ENCODE measurements around the gene SLC13A1.
A peak's percentile ranks its signal among the peaks of the same experiment; 100 is the strongest.
"Not testable (repeated sequence)": the region's sequence is repeated elsewhere in the genome, so short reads cannot be mapped to it uniquely, and the experiment has no call there.

SLC13A1 gene

GRCh38 chr7:123125231-123125630 is 74.5 kb downstream of the SLC13A1 start:
- no peak for DNase-seq

DNA sequence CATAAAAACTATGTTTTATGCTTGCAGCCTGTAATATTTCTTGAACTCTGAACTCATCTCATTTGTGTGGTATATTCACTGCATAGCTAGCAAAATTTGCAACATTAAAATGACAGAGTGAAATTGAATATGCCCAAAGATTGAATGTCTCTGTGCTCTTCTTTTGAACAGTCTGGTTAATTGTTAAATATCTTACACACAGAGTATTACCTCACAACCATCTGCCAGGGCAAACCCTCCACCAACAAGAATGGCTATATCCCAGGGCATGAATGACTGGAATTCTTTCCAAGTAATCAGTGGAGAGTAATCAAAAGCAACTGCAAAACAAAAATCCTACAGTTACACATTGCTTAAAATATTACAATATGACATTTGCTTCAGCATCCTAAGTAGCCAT is 76.9 kb downstream of the SLC13A1 start:
- peak; percentile 42 for DNase-seq

DNA sequence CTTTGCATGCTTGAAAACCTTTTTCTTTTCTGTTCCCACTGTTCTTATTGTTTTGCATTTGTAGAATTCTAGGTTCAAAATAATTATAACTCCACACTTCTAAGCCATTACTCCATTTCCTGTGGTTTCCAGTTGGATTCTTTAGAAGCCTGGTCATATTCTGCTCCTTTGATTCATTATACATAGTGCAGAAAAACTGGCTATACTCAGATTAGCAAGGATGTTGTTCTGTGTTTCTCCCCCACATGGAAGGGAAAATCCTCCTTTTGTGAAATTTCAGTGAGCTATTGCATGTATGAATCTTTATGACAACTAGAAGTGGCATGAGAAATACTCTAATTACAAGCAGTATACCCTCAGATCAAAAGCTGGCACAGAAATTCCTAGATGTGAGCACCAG is 79.5 kb downstream of the SLC13A1 start:
- no peak for DNase-seq

- DNase-seq: no peak
Observed at GRCh38 chr7:123115331-123115730, 84.4 kb downstream of the SLC13A1 start.

DNA sequence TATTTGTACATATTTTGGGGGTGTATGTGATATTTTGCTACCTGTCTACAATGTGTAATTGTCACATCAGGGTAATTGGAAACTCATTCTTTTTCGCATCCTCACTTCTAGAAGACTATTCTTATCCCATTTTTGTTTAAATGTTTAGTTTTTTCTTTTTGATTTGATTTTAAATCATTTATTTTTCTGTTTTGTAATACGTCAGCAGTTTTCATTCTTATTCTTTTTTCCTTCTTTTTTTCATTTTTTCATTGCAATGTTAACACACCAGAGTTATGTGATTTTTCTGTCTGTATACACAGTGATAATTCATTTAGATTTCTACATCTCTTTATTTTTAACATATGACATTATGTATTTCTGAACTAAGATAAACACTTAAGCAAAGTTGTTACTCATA is 85.5 kb downstream of the SLC13A1 start:
- DNase-seq: no peak

DNA sequence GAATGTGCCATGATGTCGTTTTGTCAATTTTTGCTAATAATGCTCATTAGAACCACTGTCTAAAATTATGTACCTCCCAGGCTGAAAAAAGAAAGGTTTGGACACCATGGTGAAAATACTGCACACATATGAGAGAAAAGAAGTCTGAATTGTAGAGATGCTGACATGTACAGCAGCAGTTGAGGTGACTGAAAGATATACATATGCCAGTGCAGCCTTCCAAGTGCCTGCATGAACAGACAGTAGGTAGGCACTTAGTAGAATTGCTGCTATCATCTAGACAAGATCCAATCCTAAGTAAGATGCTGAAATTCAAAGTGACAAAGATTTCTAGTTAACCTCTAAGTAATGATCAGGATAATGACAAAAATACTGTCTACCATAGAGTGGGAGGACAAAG is 86.9 kb downstream of the SLC13A1 start:
- DNase-seq: no peak

- no peak for DNase-seq
Observed at GRCh38 chr7:123099712-123100111, 100.1 kb downstream of the SLC13A1 start.

GRCh38 chr7:123096976-123097375 is 102.8 kb downstream of the SLC13A1 start:
- peak; percentile 36 for DNase-seq

DNA sequence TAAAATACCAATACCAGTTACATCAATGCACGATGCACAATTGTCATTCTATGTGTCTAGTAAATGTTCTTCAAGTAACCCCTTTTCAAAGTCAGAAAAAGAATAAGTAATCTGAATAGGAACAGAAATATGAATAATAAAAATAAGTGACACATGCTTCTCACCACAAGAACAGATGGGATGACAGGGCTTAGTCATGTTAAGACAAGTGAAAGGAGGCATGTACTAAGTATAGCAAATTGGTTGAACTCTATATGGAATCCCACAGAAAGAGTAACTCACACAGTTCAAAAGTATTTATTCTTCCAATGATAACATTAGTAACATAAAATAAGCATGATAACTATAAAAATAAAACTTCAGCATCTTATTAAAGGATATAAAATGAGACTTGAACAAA is 103.3 kb downstream of the SLC13A1 start:
- DNase-seq: peak; percentile 22

DNA sequence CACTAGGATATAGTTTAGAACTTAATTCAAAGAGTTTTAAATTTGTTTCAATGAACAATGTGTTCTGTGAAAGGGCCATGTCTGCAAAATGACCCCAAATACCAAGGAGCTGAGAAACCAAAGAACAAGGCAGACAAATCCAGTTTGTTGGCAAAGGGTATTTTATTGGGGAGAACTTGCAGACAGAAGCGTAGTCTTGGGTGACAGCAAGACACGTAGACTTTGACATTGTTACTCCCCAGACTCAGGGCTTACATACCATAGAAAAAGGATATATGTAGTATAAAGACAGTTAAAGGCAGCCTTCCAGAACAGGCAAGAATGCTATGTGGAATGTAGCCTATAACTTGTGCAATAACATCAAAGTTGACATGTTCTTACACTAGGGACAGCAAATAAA is 109.3 kb downstream of the SLC13A1 start:
- DNase-seq: no peak

- not testable (repeated sequence) for DNase-seq
Observed at GRCh38 chr7:123086910-123087309, 112.9 kb downstream of the SLC13A1 start.

DNA sequence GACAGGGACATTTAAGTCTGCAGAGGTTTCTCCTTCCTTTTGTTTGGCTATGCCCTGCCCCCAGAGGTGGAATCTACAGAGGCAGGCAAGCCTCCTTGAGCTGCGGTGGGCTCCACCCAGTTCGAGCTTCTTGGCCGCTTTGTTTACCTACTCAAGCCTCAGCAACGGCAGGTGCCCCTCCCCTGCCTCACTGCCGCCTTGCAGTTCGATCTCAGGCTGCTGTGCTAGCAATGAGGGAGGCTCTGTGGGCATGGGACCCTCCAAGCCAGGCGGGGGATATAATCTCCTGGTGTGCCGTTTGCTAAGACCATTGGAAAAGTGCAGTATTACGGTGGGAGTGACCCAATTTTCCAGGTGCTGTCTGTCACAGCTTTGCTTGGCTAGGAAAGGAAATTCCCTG is 114.9 kb downstream of the SLC13A1 start:
- DNase-seq: not testable (repeated sequence)

DNA sequence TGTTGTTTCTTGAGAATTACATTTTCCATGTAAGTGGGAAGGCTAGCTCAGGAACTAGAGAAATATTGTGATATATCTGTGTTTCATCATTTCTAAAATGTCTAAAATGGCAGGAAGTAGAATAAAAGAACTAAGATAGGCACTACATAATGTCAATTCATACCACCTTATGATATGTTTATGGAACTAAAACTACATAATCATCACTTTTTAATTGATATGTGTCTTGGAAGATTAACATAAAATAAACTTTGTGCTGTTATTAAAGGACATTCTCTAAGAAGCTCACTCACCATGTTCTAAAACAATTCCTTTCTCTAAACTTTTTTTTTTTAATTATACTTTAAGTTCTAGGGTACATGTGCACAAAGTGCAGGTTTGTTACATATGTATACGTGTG is 120.7 kb downstream of the SLC13A1 start:
- DNase-seq: no peak

GRCh38 chr7:123075838-123076467 is 123.8 kb downstream of the SLC13A1 start:
- DNase-seq: no peak

GRCh38 chr7:123070702-123071286 is 129.0 kb downstream of the SLC13A1 start:
- DNase-seq: peak; percentile 5

- no peak for DNase-seq
Observed at GRCh38 chr7:123067814-123068213, 132.0 kb downstream of the SLC13A1 start.
